DMS53 treated with DMSO at 0.1 percent for 48 hours (cell line): ENCODE data around the gene IQCE.
"Not testable (repeated sequence)": the region's sequence is repeated elsewhere in the genome, so short reads cannot be mapped to it uniquely, and the experiment has no call there.

Experiments used
- DNase-seq: peaks from one replicate; lab custom pipeline; 2025; ENCODE audit not compliant: unreplicated experiment; lab: John Stamatoyannopoulos, UW

The IQCE gene

GRCh38 chr7:2553108-2553507 is 5.7 kb upstream of the IQCE start:
- no peak for DNase-seq

- no peak for DNase-seq
These were observed 4.8 kb upstream of the IQCE start for GRCh38 chr7:2553831-2554581.

- DNase-seq = no peak
These were observed 4.1 kb upstream of the IQCE start for GRCh38 chr7:2554661-2555111.

GRCh38 chr7:2555121-2556052 is 3.4 kb upstream of the IQCE start, which contains the start of gene BRAT1:
BRAT1 (minus strand) TSS chr7:2555524; CDS start chr7:2554431, 1,093 bp downstream.
- peak; percentile 96 for DNase-seq

- DNase-seq = no peak
These were observed 638 bp downstream of the IQCE start for GRCh38 chr7:2559283-2559950.

- not testable (repeated sequence) for DNase-seq
These were observed 5.2 kb downstream of the IQCE start for GRCh38 chr7:2563955-2564354.

- no peak for DNase-seq
These were observed 6.3 kb downstream of the IQCE start for GRCh38 chr7:2564970-2565540.

GRCh38 chr7:2566348-2566889 is 7.6 kb downstream of the IQCE start:
- no peak for DNase-seq

- no peak for DNase-seq
These were observed 8.3 kb downstream of the IQCE start for GRCh38 chr7:2566890-2567678.

GRCh38 chr7:2567679-2568278 is 9.0 kb downstream of the IQCE start:
- DNase-seq = no peak

GRCh38 chr7:2568521-2569223 is 9.9 kb downstream of the IQCE start:
- DNase-seq = no peak

GRCh38 chr7:2569421-2569820 is 10.6 kb downstream of the IQCE start:
- no peak for DNase-seq

- no peak for DNase-seq
These were observed 11.2 kb downstream of the IQCE start for GRCh38 chr7:2570021-2570420.

- DNase-seq = no peak
These were observed 12.6 kb downstream of the IQCE start for GRCh38 chr7:2571409-2571808.

GRCh38 chr7:2572101-2572842 is 13.5 kb downstream of the IQCE start:
- no peak for DNase-seq

GRCh38 chr7:2573761-2574160 is 15.0 kb downstream of the IQCE start:
- no peak for DNase-seq

- DNase-seq = no peak
These were observed 16.4 kb downstream of the IQCE start for GRCh38 chr7:2575046-2575732.
